Stimulated activated CD4-positive, alpha-beta T cell treated with anti-CD3 and anti-CD28 coated beads, Interleukin-12 subunit alpha, Interleukin-12 subunit beta, amount 100 ng/mL, for 48 hours (primary cell): ENCODE measurements around the gene COX8C.

Experiments used
- DNase-seq, 3 donors: peaks; one replicate each; pipeline ENCODE4 v3.0.0-alpha.2; 2020; ENCODE audit warnings: low read depth in 2 of 3, low spot score in 1 of 3

COX8C gene

GRCh38 chr14:93346926-93347721 is at the start of gene COX8C:
Gene COX8C, plus strand, starts transcription at chr14:93347182. Its CDS starts 87 bp downstream, at chr14:93347269.
- no peak for DNase-seq

GRCh38 chr14:93299416-93299815 is 47.6 kb upstream of the COX8C start:
- DNase-seq = no peak

DNA sequence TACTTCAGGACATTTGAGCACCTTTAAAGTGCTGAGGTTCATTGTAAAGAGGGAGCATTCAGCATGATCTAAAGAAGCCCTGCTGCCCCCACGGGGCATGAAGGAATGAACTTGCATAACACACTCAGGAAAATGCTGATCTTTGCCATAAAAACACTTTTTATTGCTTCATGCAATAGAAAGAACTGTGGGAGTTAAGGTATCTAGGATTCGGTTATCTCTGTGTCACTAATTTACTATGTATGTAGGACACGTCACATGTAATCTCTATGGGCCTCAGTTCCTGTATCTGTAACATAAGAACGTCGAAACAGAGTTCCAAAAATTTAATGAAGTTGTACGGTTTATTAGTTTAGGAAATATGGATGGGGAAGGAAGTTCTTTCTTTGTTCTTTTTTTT is 47.1 kb upstream of the COX8C start:
- DNase-seq = no peak

DNA sequence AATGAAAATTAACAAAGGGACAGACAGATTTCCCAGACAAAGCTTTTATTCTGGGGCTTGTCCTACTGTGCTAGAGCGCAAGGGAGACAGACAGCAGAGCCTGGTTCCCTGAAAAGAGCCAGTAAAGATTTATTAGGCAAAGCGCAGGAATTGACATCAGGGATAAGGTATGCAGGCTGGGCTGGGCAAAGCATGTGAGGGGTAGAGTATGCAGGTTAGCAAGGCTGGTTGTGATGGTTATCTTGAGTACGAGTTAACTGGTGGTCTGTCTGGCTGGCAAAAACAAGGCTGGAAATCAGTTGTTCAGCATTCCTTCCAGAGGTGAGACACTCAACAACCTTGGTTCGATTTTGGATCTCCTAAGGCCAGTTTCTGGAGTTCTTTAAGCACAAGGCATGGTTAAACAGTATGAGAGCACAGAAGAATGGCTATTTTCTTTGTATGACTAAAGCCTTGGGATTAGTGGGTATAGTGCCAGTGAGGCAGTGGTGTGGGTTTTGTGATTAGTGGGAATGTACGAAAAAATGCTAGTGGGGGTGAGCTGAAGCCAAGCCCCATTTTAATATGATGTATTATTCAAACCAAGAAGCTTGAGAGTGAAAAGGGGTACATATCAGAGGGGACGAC is 45.0 kb upstream of the COX8C start:
- DNase-seq = no peak

- DNase-seq = no peak
Measured at GRCh38 chr14:93302688-93303581, 44.0 kb upstream of the COX8C start.

DNA sequence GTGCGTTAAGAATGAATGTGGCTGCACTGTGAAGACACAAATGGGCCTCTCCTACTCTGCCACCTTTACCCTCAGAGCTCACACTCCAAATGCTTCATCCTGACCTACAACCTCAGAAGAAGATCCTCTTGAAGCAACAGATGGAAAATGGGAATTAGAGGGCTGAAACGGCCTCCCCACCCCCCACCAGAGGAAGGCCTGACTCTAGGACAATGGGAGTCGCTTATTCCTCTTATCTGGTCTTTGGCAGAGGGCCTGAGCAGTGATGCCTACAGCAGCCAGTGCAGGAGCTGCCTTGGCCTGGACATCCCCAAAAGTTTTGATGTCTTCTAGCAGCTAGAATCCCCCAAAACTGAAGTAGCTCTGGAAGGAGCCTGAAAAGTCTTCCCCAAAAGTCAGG is 43.3 kb upstream of the COX8C start:
- no peak for DNase-seq

- DNase-seq = no peak
Measured at GRCh38 chr14:93304771-93305170, 42.2 kb upstream of the COX8C start.

DNA sequence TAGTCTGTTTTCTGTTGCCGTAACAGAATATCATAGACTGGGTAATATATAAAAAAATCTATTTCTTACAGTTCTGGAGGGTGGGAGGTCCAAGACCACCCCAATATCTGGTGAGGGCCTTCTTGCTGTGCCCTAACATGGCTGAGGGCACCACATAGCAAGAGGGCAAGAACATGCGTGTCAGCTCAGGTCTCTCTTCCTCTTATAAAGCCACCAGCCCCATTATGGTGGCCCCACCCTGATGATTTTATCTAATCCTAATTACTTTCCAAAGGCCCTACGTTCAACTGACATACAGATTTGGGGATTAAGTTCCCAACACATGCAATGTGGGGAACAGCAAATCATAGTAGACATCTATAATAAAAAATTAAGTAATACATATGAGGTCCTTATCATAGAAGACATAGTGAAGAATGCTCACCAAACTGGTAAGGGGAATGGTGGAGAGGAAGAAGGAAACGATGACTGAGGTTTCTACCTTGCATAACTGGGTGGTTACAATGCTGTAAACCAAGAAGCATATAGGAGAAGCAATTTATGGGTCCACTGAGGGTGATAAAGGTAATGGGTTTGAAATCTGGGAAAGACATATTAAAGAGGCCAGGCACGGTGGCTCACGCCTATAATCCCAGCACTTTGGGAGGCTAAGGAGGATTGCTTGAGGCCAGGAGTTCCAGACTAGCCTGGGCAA is 41.1 kb upstream of the COX8C start:
- no peak for DNase-seq

DNA sequence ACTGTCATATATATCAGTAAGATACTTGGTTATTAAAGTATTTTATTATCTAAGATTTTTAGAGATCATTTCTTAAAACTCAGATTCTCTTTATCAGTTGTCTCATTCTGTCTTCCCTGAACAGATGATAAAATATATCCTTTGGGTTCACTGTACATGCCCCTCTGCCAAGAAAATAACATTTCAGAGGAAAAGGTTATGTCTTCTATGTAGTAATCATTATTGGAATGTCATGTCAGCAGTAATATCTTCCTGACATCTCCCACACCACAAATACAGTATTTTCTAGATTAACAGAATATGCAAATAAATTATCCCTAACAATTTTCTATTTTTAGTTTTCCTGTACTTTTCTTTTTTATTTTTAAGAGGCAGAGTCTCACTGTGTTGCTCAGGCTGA is 40.2 kb upstream of the COX8C start:
- DNase-seq = no peak

- no peak for DNase-seq
Measured at GRCh38 chr14:93308686-93309345, 38.2 kb upstream of the COX8C start.

DNA sequence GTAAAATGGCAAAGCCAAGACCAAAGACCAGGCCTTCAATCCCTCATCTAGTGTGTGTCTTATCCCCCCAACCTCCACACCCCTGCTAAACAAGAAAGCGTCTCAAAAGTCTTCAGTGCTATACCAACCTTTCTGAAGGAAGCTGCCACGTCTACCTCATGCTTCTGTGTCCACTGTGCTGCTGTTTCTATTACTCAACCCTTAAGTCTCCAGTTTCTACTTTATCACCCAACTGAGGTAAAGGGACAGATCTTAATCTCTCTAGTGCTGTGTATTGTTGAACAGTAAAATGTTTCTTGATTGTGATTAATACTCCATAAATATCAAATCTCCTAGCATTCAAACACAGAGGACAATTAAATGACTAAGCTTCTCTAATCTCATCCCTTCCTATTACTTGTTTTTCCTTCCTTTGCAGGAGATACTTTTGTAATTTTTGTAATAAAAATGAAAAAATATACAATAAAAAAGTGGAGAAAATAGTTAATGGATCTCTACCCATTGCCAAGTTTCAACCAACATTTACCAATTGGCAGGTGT is 37.5 kb upstream of the COX8C start:
- no peak for DNase-seq

DNA sequence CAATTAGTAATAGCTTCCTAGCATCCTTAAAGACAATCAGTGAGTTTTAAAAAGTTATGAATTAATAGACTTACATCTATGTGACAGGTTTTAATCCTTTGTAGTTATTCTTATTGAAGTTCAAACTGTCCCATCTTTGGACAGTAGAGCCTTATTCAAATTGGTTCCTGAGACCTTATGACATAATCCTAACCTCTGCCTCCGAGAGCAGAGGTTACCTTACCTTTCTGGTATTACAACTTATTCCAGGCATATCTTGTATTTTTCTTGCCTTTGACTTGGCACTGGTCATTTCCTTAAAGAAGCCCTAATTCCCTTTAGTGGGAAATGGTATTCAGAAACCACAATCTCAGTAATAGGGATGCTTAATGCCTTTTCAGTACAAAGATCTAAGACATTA is 35.9 kb upstream of the COX8C start:
- DNase-seq = no peak

DNA sequence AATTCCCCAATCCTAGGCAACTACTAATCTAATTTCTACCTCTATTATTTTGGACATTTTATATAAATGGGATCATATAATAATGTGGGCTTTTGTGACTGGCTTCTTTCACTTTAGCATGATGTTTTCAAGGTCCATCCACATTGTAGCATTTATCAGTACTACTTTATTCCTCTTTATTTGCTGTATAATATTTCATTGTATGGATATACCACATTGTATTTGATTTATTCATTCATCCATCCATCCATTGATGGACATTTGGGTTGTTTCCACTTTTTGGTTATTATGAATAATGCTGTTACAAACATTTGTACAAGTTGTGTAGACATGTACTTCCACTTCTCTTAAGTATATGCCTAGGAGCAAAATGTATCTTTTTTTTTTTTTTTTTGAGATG is 31.4 kb upstream of the COX8C start:
- no peak for DNase-seq

- no peak for DNase-seq
Measured at GRCh38 chr14:93316716-93317115, 30.3 kb upstream of the COX8C start.

DNA sequence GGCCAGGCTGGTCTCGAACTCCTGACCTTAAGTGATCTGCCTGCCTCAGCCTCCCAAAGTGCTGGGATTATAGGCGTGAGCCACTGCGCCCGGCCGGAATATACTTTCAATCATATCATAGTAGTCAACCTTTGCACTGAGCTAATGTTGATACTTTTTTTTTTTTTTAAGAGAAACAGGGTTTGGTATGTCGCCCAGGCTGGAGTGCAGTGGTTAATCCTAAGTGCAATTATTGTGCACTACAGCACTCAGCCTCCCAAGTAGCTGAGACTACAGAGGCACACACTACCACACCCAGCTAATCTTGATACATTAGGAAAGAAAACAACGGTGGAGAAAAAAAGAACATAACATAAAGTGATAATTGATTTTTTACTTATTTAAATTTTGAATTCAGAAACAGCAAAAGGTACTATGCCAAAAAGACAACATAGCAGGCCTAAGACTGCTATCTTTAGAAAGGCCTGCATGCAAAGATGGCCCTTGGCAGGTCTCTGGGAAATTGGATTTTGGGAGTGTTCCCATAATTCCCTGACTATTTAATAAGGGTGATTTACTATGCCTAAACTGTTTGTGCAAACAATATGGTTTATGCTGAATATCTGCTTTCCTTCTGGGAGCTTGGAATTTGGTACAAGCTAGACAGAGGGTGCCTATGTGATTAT is 29.6 kb upstream of the COX8C start:
- DNase-seq = no peak

GRCh38 chr14:93317875-93318807 is 28.8 kb upstream of the COX8C start:
- DNase-seq = no peak

GRCh38 chr14:93318927-93319326 is 28.1 kb upstream of the COX8C start:
- no peak for DNase-seq

DNA sequence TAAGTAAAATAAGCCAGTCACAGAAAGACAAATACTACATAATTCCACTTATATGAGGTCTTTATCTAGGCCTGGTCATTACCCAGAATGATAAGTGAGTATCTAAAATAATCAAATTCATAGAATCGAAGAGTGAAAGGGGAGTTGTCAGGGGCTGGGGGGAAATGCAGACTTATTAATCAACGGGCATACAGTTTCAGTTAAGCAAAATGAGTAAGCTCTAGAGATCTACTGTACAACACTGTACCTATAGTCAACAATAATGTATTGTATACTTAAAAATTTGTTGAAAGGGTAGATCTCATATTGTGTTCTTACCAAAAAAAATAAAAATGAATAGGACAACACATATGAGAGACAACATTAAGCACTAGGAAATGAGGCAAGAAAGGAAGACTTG is 27.5 kb upstream of the COX8C start:
- no peak for DNase-seq

GRCh38 chr14:93319958-93320357 is 27.0 kb upstream of the COX8C start:
- no peak for DNase-seq
